ENCODE results near the gene MISFA. TPM values are rescaled to one million over a fixed set of nuclear protein-coding genes. Genes with fewer than 3 reads are reported as not detected.
"Not testable (repeated sequence)": the region's sequence is repeated elsewhere in the genome, so short reads cannot be mapped to it uniquely, and the experiment has no call there.

Gene MISFA
- total RNA-seq, 2 donors from 2014 or later = 1.4 to 2.1 TPM

GRCh38 chr11:18615628-18616392 lies 16.2 kb downstream of the MISFA start:
- no peak for DNase-seq (ENCODE audit: low spot score)
- intact Hi-C loops (cut with DNase I) = no loop called here

- intact Hi-C loops (cut with DNase I) = no loop called here
Observed at GRCh38 chr11:18617688-18618341, 18.2 kb downstream of the MISFA start.

DNA sequence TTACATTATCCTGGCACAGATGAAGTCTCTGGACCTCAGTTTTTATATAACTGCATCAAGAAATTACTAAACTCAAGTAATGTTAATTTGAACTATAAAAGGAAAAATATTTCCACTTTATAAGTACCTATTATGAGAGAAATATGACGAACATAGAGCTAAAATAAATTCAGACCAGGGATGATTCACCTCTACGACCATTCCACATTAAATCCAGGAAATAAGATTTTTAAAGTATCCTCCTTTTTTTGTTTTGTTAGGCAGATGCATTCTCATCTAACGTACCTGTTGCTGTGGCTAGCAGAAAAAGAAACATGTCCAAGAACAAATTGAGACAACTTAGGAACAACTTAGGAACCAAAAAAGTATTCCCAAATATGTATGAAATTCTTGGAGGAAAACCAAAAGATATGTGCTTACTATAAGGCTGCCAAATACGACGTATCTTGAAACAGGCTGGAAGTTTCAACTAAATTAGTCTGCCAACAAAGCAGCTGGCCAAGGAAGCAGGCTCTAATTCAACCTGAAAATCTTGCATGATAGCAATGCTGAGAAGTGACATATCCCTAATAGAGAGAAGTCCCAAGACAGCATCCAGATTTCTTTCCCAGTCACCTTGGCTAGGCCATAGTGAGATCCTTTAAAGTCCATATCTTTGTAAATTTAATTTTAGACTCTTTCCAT lies 18.9 kb downstream of the MISFA start:
- intact Hi-C loops (cut with DNase I) = no loop called here
- no peak for DNase-seq (ENCODE audit: low spot score)

More at GRCh38 chr11:18617688-18618341, 18.2 kb downstream of the MISFA start:
- DNase-seq (ENCODE audit: low spot score) = no peak

GRCh38 chr11:18623707-18624106 lies 24.1 kb downstream of the MISFA start:
- no peak for DNase-seq (ENCODE audit: low spot score)
- intact Hi-C loops (cut with DNase I) = no loop called here

DNA sequence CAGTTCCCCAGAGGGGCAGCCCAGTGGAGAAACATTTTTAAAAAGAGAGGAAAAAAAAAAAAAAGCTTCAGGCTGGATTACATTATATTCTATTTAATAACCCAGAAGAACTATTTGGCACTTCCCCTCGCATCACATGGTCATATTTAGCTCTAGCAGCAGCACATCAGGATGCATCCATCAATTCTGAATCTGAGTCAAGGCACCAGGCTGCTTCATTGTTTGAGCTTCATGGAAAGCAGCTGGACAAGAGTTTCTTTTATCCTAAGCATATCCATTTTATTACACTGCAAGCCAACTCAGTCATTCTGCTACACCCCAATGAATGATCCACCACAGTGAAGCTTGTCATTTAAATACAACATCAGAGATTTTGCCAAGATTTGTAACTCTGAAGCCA lies 24.6 kb downstream of the MISFA start:
- DNase-seq (ENCODE audit: low spot score) = no peak
- intact Hi-C loops (cut with DNase I) = no loop called here

- intact Hi-C loops (cut with DNase I) = loop anchor here (2.0 to 5.0 kb wide), 2 partner anchors 42 to 64 kb away; partner anchors contain the start of gene TMEM86A (in 1 of the 2)
- DNase-seq (ENCODE audit: low spot score) = no peak
Observed at GRCh38 chr11:18632841-18633240, 33.3 kb downstream of the MISFA start.

- DNase-seq (ENCODE audit: low spot score) = no peak
- intact Hi-C loops (cut with DNase I) = loop anchor here (2.0 to 5.0 kb wide), 2 partner anchors 43 to 64 kb away; partner anchors contain the start of gene TMEM86A (in 1 of the 2)
Observed at GRCh38 chr11:18633256-18634139, 33.9 kb downstream of the MISFA start.

GRCh38 chr11:18634140-18635032 lies 34.8 kb downstream of the MISFA start, which contains the start of gene SPTY2D1:
TSS of gene SPTY2D1 (minus strand) at chr11:18634342. CDS start at chr11:18634257, 85 bp downstream.
- DNase-seq (ENCODE audit: low spot score) = peak; percentile 100
- intact Hi-C loops (cut with DNase I) = loop anchor here in 1 of 2 donors (5.0 kb wide), 1 partner anchor 63 kb away; the partner anchor contains the start of gene TMEM86A

DNA sequence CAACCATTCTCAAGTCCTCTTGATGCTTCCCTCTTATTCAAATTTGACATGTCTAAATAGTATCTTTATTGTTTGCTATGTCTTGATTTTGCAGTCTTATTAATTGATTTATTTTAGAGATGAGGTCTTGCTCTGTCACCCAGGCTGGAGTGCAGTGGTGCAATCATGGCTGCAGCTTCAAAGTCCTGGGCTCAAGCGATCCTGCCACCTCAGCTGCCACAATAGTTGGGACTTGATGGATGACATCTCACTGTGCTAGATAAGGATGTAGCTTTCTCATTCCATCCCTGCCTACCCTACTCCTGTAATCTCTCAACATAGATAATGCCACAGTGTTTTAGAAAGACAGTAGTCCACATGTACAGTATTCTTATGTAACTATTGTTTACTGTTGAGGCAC lies 42.1 kb downstream of the MISFA start:
- intact Hi-C loops (cut with DNase I) = no loop called here

GRCh38 chr11:18643034-18643433 lies 43.4 kb downstream of the MISFA start:
- intact Hi-C loops (cut with DNase I); DNase-seq (ENCODE audit: low spot score): not testable (repeated sequence)

More for the DNA sequence above, 42.1 kb downstream of the MISFA start:
- DNase-seq (ENCODE audit: low spot score) = no peak

- no peak for DNase-seq (ENCODE audit: low spot score)
- intact Hi-C loops (cut with DNase I) = no loop called here
Observed at GRCh38 chr11:18650353-18650752, 50.8 kb downstream of the MISFA start.

GRCh38 chr11:18650859-18651557 lies 51.4 kb downstream of the MISFA start:
- intact Hi-C loops (cut with DNase I) = no loop called here
- DNase-seq (ENCODE audit: low spot score) = no peak

Other genes with a start within 250 kb of the MISFA start
- gene LDHA, start 205.2 kb upstream of the MISFA start, total RNA-seq = 100 to 1,000 TPM; 623 to 777 TPM
- gene LDHC, start 187.5 kb upstream of the MISFA start, total RNA-seq = not detected
- gene LDHAL6A, start 143.9 kb upstream of the MISFA start, total RNA-seq = not detected
- gene TSG101, start 72.8 kb upstream of the MISFA start, total RNA-seq = 10 to 100 TPM; 43.9 to 44.2 TPM
- 10 to 100 TPM; 24.9 to 26.8 TPM for gene UEVLD, start 11.1 kb upstream of the MISFA start, total RNA-seq
- gene SPTY2D1, start 34.6 kb downstream of the MISFA start, total RNA-seq = 10 to 100 TPM; 12.1 to 20.2 TPM
- 1 to 10 TPM; 2.2 to 4.0 TPM for gene TMEM86A, start 99.0 kb downstream of the MISFA start, total RNA-seq
- under 1 TPM in 1 of 2 donors, not detected in 1; 0.38 TPM for gene IGSF22, start 126.4 kb downstream of the MISFA start, total RNA-seq
- gene PTPN5, start 192.0 kb downstream of the MISFA start, total RNA-seq = 1 to 10 TPM in 1 of 2 donors, under 1 TPM in 1; 0.93 to 2.7 TPM